ENCODE results near the gene ABCC12. TPM values are rescaled to one million over a fixed set of nuclear protein-coding genes. Genes with fewer than 3 reads are reported as not detected.

Gene ABCC12
- total and polyA plus RNA-seq, 2 of the 8 experiments (the other 6 are each of a cell fraction or from before 2014, with no cell fraction given), result 0.05 TPM; not detected in 1

GRCh38 chr16:48162839-48163410 lies 7.1 kb upstream of the ABCC12 start (continued):
- TF ChIP-seq CTCF (IDR thresholded peaks at IDR 0.05; ENCODE audit: control extremely low read depth in 1 of 3, insufficient read depth in 1 of 3, low read depth in 1 of 3, low read length in 3 of 3), result no peak
- no peak for TF ChIP-seq EP300 (IDR thresholded peaks at IDR 0.05; ENCODE audit: borderline replicate concordance in 1 of 2, low read depth in 2 of 2, low read length in 2 of 2)
- TF ChIP-seq, protein P1, sequence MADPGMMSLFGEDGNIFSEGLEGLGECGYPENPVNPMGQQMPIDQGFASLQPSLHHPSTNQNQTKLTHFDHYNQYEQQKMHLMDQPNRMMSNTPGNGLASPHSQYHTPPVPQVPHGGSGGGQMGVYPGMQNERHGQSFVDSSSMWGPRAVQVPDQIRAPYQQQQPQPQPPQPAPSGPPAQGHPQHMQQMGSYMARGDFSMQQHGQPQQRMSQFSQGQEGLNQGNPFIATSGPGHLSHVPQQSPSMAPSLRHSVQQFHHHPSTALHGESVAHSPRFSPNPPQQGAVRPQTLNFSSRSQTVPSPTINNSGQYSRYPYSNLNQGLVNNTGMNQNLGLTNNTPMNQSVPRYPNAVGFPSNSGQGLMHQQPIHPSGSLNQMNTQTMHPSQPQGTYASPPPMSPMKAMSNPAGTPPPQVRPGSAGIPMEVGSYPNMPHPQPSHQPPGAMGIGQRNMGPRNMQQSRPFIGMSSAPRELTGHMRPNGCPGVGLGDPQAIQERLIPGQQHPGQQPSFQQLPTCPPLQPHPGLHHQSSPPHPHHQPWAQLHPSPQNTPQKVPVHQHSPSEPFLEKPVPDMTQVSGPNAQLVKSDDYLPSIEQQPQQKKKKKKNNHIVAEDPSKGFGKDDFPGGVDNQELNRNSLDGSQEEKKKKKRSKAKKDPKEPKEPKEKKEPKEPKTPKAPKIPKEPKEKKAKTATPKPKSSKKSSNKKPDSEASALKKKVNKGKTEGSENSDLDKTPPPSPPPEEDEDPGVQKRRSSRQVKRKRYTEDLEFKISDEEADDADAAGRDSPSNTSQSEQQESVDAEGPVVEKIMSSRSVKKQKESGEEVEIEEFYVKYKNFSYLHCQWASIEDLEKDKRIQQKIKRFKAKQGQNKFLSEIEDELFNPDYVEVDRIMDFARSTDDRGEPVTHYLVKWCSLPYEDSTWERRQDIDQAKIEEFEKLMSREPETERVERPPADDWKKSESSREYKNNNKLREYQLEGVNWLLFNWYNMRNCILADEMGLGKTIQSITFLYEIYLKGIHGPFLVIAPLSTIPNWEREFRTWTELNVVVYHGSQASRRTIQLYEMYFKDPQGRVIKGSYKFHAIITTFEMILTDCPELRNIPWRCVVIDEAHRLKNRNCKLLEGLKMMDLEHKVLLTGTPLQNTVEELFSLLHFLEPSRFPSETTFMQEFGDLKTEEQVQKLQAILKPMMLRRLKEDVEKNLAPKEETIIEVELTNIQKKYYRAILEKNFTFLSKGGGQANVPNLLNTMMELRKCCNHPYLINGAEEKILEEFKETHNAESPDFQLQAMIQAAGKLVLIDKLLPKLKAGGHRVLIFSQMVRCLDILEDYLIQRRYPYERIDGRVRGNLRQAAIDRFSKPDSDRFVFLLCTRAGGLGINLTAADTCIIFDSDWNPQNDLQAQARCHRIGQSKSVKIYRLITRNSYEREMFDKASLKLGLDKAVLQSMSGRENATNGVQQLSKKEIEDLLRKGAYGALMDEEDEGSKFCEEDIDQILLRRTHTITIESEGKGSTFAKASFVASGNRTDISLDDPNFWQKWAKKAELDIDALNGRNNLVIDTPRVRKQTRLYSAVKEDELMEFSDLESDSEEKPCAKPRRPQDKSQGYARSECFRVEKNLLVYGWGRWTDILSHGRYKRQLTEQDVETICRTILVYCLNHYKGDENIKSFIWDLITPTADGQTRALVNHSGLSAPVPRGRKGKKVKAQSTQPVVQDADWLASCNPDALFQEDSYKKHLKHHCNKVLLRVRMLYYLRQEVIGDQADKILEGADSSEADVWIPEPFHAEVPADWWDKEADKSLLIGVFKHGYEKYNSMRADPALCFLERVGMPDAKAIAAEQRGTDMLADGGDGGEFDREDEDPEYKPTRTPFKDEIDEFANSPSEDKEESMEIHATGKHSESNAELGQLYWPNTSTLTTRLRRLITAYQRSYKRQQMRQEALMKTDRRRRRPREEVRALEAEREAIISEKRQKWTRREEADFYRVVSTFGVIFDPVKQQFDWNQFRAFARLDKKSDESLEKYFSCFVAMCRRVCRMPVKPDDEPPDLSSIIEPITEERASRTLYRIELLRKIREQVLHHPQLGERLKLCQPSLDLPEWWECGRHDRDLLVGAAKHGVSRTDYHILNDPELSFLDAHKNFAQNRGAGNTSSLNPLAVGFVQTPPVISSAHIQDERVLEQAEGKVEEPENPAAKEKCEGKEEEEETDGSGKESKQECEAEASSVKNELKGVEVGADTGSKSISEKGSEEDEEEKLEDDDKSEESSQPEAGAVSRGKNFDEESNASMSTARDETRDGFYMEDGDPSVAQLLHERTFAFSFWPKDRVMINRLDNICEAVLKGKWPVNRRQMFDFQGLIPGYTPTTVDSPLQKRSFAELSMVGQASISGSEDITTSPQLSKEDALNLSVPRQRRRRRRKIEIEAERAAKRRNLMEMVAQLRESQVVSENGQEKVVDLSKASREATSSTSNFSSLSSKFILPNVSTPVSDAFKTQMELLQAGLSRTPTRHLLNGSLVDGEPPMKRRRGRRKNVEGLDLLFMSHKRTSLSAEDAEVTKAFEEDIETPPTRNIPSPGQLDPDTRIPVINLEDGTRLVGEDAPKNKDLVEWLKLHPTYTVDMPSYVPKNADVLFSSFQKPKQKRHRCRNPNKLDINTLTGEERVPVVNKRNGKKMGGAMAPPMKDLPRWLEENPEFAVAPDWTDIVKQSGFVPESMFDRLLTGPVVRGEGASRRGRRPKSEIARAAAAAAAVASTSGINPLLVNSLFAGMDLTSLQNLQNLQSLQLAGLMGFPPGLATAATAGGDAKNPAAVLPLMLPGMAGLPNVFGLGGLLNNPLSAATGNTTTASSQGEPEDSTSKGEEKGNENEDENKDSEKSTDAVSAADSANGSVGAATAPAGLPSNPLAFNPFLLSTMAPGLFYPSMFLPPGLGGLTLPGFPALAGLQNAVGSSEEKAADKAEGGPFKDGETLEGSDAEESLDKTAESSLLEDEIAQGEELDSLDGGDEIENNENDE (IDR thresholded peaks at IDR 0.05; ENCODE audit: insufficient replicate concordance, low read length), result no peak
- TF ChIP-seq CBX5 (IDR thresholded peaks at IDR 0.05; ENCODE audit: low read depth, low read length), result no peak
- no peak for TF ChIP-seq RNF2 (IDR thresholded peaks at IDR 0.05; ENCODE audit: borderline replicate concordance, low read depth, low read length, missing control alignments, poor library complexity, severe bottlenecking)

Measured in H1 (cell line).